ENCODE data around the gene MACROD2.

DNA sequence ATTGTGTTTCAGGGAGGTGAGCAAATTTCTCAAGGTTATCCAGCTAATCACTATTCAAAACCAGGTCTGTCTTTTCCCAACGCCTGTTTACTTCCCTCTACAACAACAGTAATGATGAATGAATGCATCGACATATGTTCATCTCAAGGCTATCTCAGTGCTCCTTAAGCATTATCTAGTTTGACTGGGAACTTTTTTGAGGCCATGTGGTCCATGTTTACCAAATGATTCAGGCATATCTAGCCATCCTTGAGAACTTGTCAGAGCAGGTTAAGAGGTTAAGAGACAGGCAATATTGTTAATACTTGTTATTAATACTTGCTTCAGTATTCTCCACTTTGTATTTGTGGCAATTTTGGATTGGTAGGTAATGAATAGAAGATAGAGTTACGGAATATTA is 1380.5 kb downstream of the MACROD2 start:
- no peak for TF ChIP-seq RCOR1 (IDR thresholded peaks at IDR 0.05; ENCODE audit: insufficient replicate concordance, low read length)
- no peak for TF ChIP-seq CTCF (conservative IDR thresholded peaks at IDR 0.05; ENCODE audit: low read depth, low read length)
- TF ChIP-seq POLR2A (IDR thresholded peaks at IDR 0.05; ENCODE audit: low read depth, low read length), result no peak
- no peak for TF ChIP-seq USF2 (IDR thresholded peaks at IDR 0.05; ENCODE audit: low read depth, low read length)
- TF ChIP-seq MXI1 (IDR thresholded peaks at IDR 0.05; ENCODE audit: borderline replicate concordance, low read depth, low read length), result no peak
- TF ChIP-seq BHLHE40 (IDR thresholded peaks at IDR 0.05; ENCODE audit: low read depth, low read length), result no peak
- TF ChIP-seq CEBPB (IDR thresholded peaks at IDR 0.05; ENCODE audit: low read depth, low read length), result no peak
- no peak for TF ChIP-seq MAFK (IDR thresholded peaks at IDR 0.05; ENCODE audit: low read depth, low read length)
- no peak for TF ChIP-seq RFX5 (IDR thresholded peaks at IDR 0.05; ENCODE audit: low read depth, low read length)
- no peak for TF ChIP-seq SMC3 (IDR thresholded peaks at IDR 0.05; ENCODE audit: low read depth, low read length)
- no peak for TF ChIP-seq ELK1 (IDR thresholded peaks at IDR 0.05; ENCODE audit: borderline replicate concordance, low read depth, low read length)
- TF ChIP-seq RAD21 (IDR thresholded peaks at IDR 0.05; ENCODE audit: low read length), result no peak
- no peak for TF ChIP-seq FOS (IDR thresholded peaks at IDR 0.05; ENCODE audit: low read depth, low read length)

All from IMR-90 (cell line).